Tibial nerve (tissue), 4 donors: Measurements from ENCODE around the gene VAMP1. TPM values are rescaled to one million over a fixed set of nuclear protein-coding genes. Genes with fewer than 3 reads are reported as not detected.
"Not testable (repeated sequence)": the region's sequence is repeated elsewhere in the genome, so short reads cannot be mapped to it uniquely, and the experiment has no call there.

ENCODE experiments used
- DNase-seq, 2 donors: peaks; one replicate each; pipeline ENCODE4 v3.0.0-alpha.2; 2019; ENCODE audit warnings: low spot score in 2 of 2
- H3K27ac ChIP-seq, 4 donors: fragments of 200-600 bp; sonication (generic) in 3 of 4; one replicate each; pipeline ENCODE4 v1.5.1; 2017 to 2019; ENCODE audit warnings: mild to moderate bottlenecking in 1 of 4
- H3K27me3 ChIP-seq, 2 donors: fragments of 200-600 bp; sonication (generic) in 1 of 2; one replicate each; pipeline versions ENCODE4 v1.5.1 to v1.6.0; 2017 to 2019
- H3K36me3 ChIP-seq, 3 donors: fragments of 200-600 bp; sonication (generic); one replicate each; pipeline ENCODE4 v1.5.1; 2018 to 2019
- H3K4me1 ChIP-seq, 4 donors: fragments of 200-600 bp; sonication (generic) in 3 of 4; one replicate each; pipeline ENCODE4 v1.5.1; 2017 to 2019
- H3K4me3 ChIP-seq, 4 donors: fragments of 200-600 bp; sonication (generic) in 3 of 4; one replicate each; pipeline ENCODE4 v1.5.1; 2017 to 2019; ENCODE audit warnings: mild to moderate bottlenecking in 1 of 4, moderate library complexity in 1 of 4
- H3K9me3 ChIP-seq, 4 donors: fragments of 200-600 bp; sonication (generic) in 3 of 4; one replicate each; pipeline ENCODE4 v1.5.1; 2017 to 2019
- EP300 ChIP-seq, 2 donors: sonication (generic); formaldehyde crosslinking; IDR thresholded peaks; one replicate each; pipeline ENCODE4 v1.6.1; 2017; ENCODE audit warnings: antibody characterized with exemption in 2 of 2, mild to moderate bottlenecking in 1 of 2
- POLR2A ChIP-seq, 2 donors: fragments of 450-650 bp; IDR thresholded peaks; one replicate each; pipeline ENCODE4 v1.6.1; 2017; ENCODE audit warnings: antibody characterized with exemption in 2 of 2, mild to moderate bottlenecking in 2 of 2, moderate library complexity in 2 of 2
- WGBS, 2 donors: methylation state at CpG; one replicate each; pipeline ENCODE4 v1.1.5; 2018; 5-methylcytosine and 5-hydroxymethylcytosine counted together
- total RNA-seq, 4 donors: library from RNA; depleted of rRNA; stranded (reverse); fragments of >200 nt; gene quantifications; one replicate each; pipeline ENCODE4 v1.1.0, GENCODE V29; 2016
- TF ChIP-seq, protein P1 (sequence below), 5 experiments: fragments of 200-600 bp in 3 of 5; fragments of 450-650 bp in 2 of 5; sonication (generic) in 3 of 5; IDR thresholded peaks; one replicate each; pipeline ENCODE4 v1.5.1; 2016 to 2019; ENCODE audit warnings: antibody characterized with exemption in 5 of 5, mild to moderate bottlenecking in 3 of 5, moderate library complexity in 2 of 5

VAMP1 gene
- total RNA-seq, 4 donors from 2014 or later, result 12.0 to 31.0 (median 19.3) TPM

DNA sequence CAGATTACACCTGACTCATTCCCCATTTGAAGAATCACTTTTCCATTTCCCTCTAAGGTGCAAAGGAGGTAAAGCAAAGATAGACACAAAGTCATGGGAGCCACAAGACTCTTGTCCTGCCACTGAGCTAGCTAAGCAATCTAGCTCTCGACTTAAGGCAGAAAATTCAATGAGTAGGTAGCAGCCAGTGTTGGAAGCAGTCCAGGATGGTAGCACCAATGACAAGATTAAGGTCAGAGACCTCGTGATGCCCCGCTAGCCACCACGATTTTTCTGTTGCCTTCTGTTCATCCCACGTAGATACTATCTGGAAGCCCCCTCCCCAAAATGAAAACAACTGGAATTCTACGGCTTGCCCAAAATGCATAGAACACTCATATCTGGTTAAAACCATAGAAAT is 1.4 kb downstream of the VAMP1 start:
- no peak for DNase-seq
- H3K9me3 ChIP-seq, result no peaks in the 10 kb centered on the region
- H3K4me3 ChIP-seq, result peak overlapping the region in 3 of 4 donors; percentile 86 to 98 (median 87)
- WGBS, 2 donors, result 70 to 80% methylated on average over 6 of the region's 6 CpGs
- peaks cover 6 to 44% (median 20%) of the 10 kb centered on the region in 4 donors for H3K4me1 ChIP-seq
- no peak for TF ChIP-seq EP300 (IDR thresholded peaks at IDR 0.05)
- TF ChIP-seq POLR2A (IDR thresholded peaks at IDR 0.05), result no peak
- TF ChIP-seq, protein P1, sequence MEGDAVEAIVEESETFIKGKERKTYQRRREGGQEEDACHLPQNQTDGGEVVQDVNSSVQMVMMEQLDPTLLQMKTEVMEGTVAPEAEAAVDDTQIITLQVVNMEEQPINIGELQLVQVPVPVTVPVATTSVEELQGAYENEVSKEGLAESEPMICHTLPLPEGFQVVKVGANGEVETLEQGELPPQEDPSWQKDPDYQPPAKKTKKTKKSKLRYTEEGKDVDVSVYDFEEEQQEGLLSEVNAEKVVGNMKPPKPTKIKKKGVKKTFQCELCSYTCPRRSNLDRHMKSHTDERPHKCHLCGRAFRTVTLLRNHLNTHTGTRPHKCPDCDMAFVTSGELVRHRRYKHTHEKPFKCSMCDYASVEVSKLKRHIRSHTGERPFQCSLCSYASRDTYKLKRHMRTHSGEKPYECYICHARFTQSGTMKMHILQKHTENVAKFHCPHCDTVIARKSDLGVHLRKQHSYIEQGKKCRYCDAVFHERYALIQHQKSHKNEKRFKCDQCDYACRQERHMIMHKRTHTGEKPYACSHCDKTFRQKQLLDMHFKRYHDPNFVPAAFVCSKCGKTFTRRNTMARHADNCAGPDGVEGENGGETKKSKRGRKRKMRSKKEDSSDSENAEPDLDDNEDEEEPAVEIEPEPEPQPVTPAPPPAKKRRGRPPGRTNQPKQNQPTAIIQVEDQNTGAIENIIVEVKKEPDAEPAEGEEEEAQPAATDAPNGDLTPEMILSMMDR (IDR thresholded peaks at IDR 0.05), result no peak
- H3K27me3 ChIP-seq, result no peaks in the 10 kb centered on the region
- peak overlapping the region in 3 of 4 donors; percentile 86 to 94 (median 86) for H3K27ac ChIP-seq
- peaks cover 0 to 29% (median under 1%) of the 10 kb centered on the region in 3 donors for H3K36me3 ChIP-seq

DNA sequence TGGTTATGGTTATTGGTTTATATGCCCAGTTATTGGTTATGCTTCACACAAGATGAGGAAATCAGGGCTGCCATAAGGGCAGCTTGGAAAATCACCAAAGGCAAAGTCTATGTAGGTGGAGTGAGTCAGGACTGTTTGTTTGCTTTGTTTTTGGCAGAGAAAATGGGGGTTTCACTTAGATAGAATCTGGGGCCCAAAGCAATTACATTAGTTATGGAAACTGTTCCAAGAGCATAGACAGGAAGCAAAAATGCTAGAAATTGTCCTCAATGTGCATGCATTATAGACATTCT is 2.2 kb downstream of the VAMP1 start:
- Histone ChIP-seq H3K9me3 (no peaks in the 10 kb centered on the region), H3K27me3 (no peaks in the 10 kb centered on the region), H3K4me3 (no peak overlapping the region), H3K4me1 (peaks cover 6 to 51% (median 22%) of the 10 kb centered on the region in 4 donors), H3K36me3 (peaks cover 0 to 38% (median 5%) of the 10 kb centered on the region in 3 donors), H3K27ac (no peak overlapping the region)
- DNase-seq, result no peak
- TF ChIP-seq EP300 (IDR thresholded peaks at IDR 0.05) (no peak), POLR2A (IDR thresholded peaks at IDR 0.05) (no peak)
- TF ChIP-seq, protein P1 (IDR thresholded peaks at IDR 0.05), result no peak

DNA sequence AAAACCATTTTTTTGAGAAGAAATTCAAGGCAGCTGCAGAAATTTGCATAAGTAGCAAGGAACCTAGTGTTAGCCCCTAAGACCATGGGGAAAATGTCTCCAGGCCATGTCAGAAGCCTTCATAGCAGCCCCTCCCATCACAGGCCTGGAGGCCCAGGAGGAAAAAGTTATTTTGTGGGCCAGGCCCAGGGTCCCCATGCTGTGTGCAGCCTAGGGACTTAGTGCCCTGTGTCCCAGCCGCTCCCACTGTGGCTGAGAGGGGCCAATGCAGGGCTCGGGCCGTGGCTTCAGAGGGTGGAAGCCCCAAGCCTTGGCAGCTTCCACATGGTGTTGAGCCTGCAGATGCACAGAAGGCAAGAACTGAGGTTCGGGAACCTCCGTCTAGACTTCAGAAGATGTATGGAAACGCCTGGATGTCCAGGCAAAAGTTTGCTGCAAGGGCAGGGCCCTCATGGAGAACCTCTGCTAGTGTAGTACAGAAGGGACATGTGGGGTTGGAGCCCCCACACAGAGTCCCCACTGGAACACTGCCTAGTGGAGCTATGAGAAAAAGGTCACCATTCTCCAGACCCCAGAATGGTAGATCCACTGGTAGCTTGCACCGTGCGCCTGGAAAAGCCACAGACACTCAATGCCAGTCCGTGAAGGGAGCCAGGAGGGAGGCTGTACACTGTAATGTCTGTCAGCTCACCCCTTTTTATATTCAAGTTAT is 2.8 kb downstream of the VAMP1 start:
- Histone ChIP-seq H3K4me1 (peaks cover 6 to 51% (median 23%) of the 10 kb centered on the region in 4 donors), H3K36me3 (peaks cover 0 to 43% (median 5%) of the 10 kb centered on the region in 3 donors)
- not testable (repeated sequence) for H3K4me3 ChIP-seq, DNase-seq, H3K27me3 ChIP-seq, H3K27ac ChIP-seq, H3K9me3 ChIP-seq
- 93% methylated on average over 4 to 9 of the region's 9 CpGs for WGBS, 2 donors

DNA sequence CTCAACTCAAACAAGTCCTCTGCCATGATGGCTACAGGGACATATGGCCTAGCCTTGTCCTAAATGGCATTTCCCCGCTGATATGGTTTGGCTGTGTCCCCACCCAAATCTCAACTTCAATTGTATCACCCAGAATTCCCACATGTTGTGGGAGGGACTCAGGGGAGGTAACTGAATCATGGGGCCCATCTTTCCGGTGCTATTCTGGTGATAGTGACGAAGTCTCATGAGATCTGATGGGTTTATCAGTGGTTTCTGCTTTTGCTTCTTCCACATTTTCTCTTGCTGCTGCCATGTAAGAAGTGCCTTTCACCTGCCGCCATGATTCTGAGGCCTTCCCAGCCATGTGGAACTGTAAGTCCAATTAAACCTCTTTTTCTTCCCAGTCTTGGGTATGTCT is 3.7 kb downstream of the VAMP1 start:
- peak overlapping the region in 1 of 4 donors; percentile 8 for H3K27ac ChIP-seq
- not testable (repeated sequence) for H3K4me3 ChIP-seq, H3K27me3 ChIP-seq, H3K9me3 ChIP-seq, DNase-seq
- 93 to 94% methylated on average over 4 of the region's 4 CpGs for WGBS, 2 donors
- H3K4me1 ChIP-seq, result peaks cover 6 to 51% (median 26%) of the 10 kb centered on the region in 4 donors
- peaks cover 0 to 53% (median 5%) of the 10 kb centered on the region in 3 donors for H3K36me3 ChIP-seq

DNA sequence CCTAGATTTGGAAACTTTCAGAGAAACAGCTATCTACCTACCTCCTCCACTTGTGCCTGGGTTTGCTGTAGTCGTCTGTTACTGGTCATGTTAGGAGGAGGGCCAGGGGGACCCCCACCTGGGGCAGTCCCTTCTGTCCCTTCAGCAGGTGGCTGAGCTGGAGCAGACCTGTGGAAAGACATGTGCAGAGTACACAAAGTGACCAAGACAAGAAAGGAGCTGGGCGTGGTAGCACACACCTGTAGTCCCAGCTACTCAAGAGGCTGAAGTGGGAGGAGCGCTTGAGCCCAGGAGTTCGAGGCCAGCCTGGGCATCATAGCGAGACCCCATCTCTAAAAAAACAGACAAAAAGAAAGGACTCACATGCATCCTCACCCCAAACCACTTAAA is 4.3 kb downstream of the VAMP1 start:
- H3K36me3 ChIP-seq, result peaks cover 0 to 58% (median 5%) of the 10 kb centered on the region in 3 donors

More for the DNA sequence above, 4.3 kb downstream of the VAMP1 start:
- Histone ChIP-seq H3K27ac (peak overlapping the region in 1 of 4 donors; percentile 8), H3K9me3 (no peaks in the 10 kb centered on the region), H3K27me3 (no peaks in the 10 kb centered on the region), H3K4me1 (peaks cover 6 to 51% (median 28%) of the 10 kb centered on the region in 4 donors), H3K4me3 (no peak overlapping the region)
- TF ChIP-seq, protein P1 (IDR thresholded peaks at IDR 0.05), result no peak
- no peak for TF ChIP-seq POLR2A (IDR thresholded peaks at IDR 0.05)
- no peak for TF ChIP-seq EP300 (IDR thresholded peaks at IDR 0.05)
- DNase-seq, result no peak
- WGBS, 2 donors, result 93 to 96% methylated on average over 5 of the region's 5 CpGs
